Right ventricle myocardium inferior (tissue), 1 donor: ENCODE results near the gene OXT. TPM values are rescaled to one million over a fixed set of nuclear protein-coding genes. Genes with fewer than 3 reads are reported as not detected.
"Not testable (repeated sequence)": the region's sequence is repeated elsewhere in the genome, so short reads cannot be mapped to it uniquely, and the experiment has no call there.

Experiments used
- ATAC-seq: fragments of 200-7000 bp; cut with Tn5 transposase; one replicate; pipeline ENCODE4 v1.9.1; 2020; ENCODE audit warnings: mild to moderate bottlenecking, moderate library complexity
- DNase-seq: peaks from one replicate; pipeline ENCODE4 v3.0.0; 2021; ENCODE audit errors: missing footprints
- intact Hi-C: fragments of 100-400 bp; cut with DNase I; formaldehyde crosslinking; loops from one replicate; pipeline ENCODE4 v1.11.0; 2022
- total RNA-seq: library from RNA; stranded (reverse); fragmentation: NEBNext Ultra II Directional; extraction: Animal tissue kit (Norgen Biotek cat#: 25700); gene quantifications from one replicate; pipeline ENCODE4 v1.2.1, GENCODE V29; 2021
- donor health status: DM: no; HTN: yes; CAD: no; lungs with severe emphysema.

OXT gene
- total RNA-seq, 1 donor from 2014 or later, result 0.54 TPM

GRCh38 chr20:3103369-3104032 is 32.1 kb downstream of the OXT start:
- ATAC-seq (no peak), DNase-seq (no peak)
- intact Hi-C loops, result no loop called here

- ATAC-seq (no peak), DNase-seq (no peak)
- intact Hi-C loops, result no loop called here
These were observed 34.1 kb downstream of the OXT start for GRCh38 chr20:3105256-3106137.

GRCh38 chr20:3106185-3106584 is 34.8 kb downstream of the OXT start:
- intact Hi-C loops, result no loop called here
- ATAC-seq, result no peak
- no peak for DNase-seq

- DNase-seq, result no peak
- intact Hi-C loops, result no loop called here
These were observed 35.4 kb downstream of the OXT start for GRCh38 chr20:3106658-3107463.

GRCh38 chr20:3107464-3108025 is 36.1 kb downstream of the OXT start:
- no peak for ATAC-seq
- intact Hi-C loops, result no loop called here
- DNase-seq, result no peak

More at GRCh38 chr20:3106658-3107463, 35.4 kb downstream of the OXT start:
- ATAC-seq, result no peak

GRCh38 chr20:3109350-3110302 is 38.2 kb downstream of the OXT start:
- intact Hi-C loops, result loop anchor here (5.0 kb wide), 1 partner anchor 32 kb away; no protein-coding TSS in a partner anchor
- no peak for DNase-seq
- ATAC-seq, result peak; percentile 20

GRCh38 chr20:3111507-3111906 is 40.1 kb downstream of the OXT start:
- no peak for ATAC-seq
- DNase-seq, result no peak
- intact Hi-C loops, result loop anchor here (5.0 kb wide), 1 partner anchor 34 kb away; no protein-coding TSS in a partner anchor

- intact Hi-C loops, result loop anchor here (5.0 kb wide), 1 partner anchor 35 kb away; no protein-coding TSS in a partner anchor
- ATAC-seq (no peak), DNase-seq (no peak)
These were observed 40.6 kb downstream of the OXT start for GRCh38 chr20:3111995-3112394.

GRCh38 chr20:3115190-3116107 is 44.0 kb downstream of the OXT start:
- ATAC-seq (peak; percentile 27), DNase-seq (no peak)
- intact Hi-C loops, result loop anchor here (1.0 kb wide), 1 partner anchor 61 kb away; no protein-coding TSS in a partner anchor

GRCh38 chr20:3116341-3116740 is 44.9 kb downstream of the OXT start:
- intact Hi-C loops, result loop anchor here (1.0 kb wide), 1 partner anchor 62 kb away; no protein-coding TSS in a partner anchor
- ATAC-seq (no peak), DNase-seq (no peak)

- intact Hi-C loops, result not testable (repeated sequence)
- ATAC-seq (peak; percentile 91), DNase-seq (peak; percentile 82)
These were observed 46.5 kb downstream of the OXT start for GRCh38 chr20:3117839-3118379.

GRCh38 chr20:3119044-3119443 is 47.6 kb downstream of the OXT start:
- intact Hi-C loops, result no loop called here
- DNase-seq (no peak), ATAC-seq (no peak)

GRCh38 chr20:3121271-3121911 is 50.0 kb downstream of the OXT start:
- DNase-seq (no peak), ATAC-seq (no peak)
- intact Hi-C loops, result no loop called here
